GM19351 (cell line): Measurements from ENCODE around the gene FBLN1.
"Not testable (repeated sequence)": the region's sequence is repeated elsewhere in the genome, so short reads cannot be mapped to it uniquely, and the experiment has no call there.

ENCODE experiments used
- ATAC-seq: cut with Tn5 transposase; IDR thresholded peaks from one replicate; pipeline ENCODE4 v1.9.1; 2021; ENCODE audit warnings: mild to moderate bottlenecking, moderate library complexity; ENCODE audit not compliant: unreplicated experiment

The FBLN1 gene

GRCh38 chr22:45475851-45476514 lies 26.7 kb upstream of the FBLN1 start:
- no peak for ATAC-seq

- ATAC-seq = no peak
Observed at GRCh38 chr22:45476814-45477213, 25.9 kb upstream of the FBLN1 start.

- no peak for ATAC-seq
Observed at GRCh38 chr22:45477366-45478107, 25.1 kb upstream of the FBLN1 start.

- no peak for ATAC-seq
Observed at GRCh38 chr22:45478108-45478771, 24.4 kb upstream of the FBLN1 start.

- ATAC-seq = no peak
Observed at GRCh38 chr22:45480717-45481116, 22.0 kb upstream of the FBLN1 start.

GRCh38 chr22:45481661-45482060 lies 21.0 kb upstream of the FBLN1 start:
- ATAC-seq = no peak

GRCh38 chr22:45482169-45482568 lies 20.5 kb upstream of the FBLN1 start:
- ATAC-seq = no peak

GRCh38 chr22:45483319-45483718 lies 19.4 kb upstream of the FBLN1 start:
- no peak for ATAC-seq

- ATAC-seq = no peak
Observed at GRCh38 chr22:45483918-45484499, 18.7 kb upstream of the FBLN1 start.

- ATAC-seq = no peak
Observed at GRCh38 chr22:45484742-45485141, 17.9 kb upstream of the FBLN1 start.

GRCh38 chr22:45485261-45485660 lies 17.4 kb upstream of the FBLN1 start:
- no peak for ATAC-seq

GRCh38 chr22:45488764-45489370 lies 13.8 kb upstream of the FBLN1 start:
- no peak for ATAC-seq

- ATAC-seq = no peak
Observed at GRCh38 chr22:45490836-45491235, 11.8 kb upstream of the FBLN1 start.

- ATAC-seq = no peak
Observed at GRCh38 chr22:45491841-45492240, 10.8 kb upstream of the FBLN1 start.

GRCh38 chr22:45493286-45493771 lies 9.4 kb upstream of the FBLN1 start:
- ATAC-seq = no peak

GRCh38 chr22:45494306-45494705 lies 8.4 kb upstream of the FBLN1 start:
- ATAC-seq = not testable (repeated sequence)

- not testable (repeated sequence) for ATAC-seq
Observed at GRCh38 chr22:45495616-45496015, 7.1 kb upstream of the FBLN1 start.

GRCh38 chr22:45496451-45496941 lies 6.2 kb upstream of the FBLN1 start:
- no peak for ATAC-seq

- no peak for ATAC-seq
Observed at GRCh38 chr22:45497351-45498145, 5.1 kb upstream of the FBLN1 start.

GRCh38 chr22:45499746-45500145 lies 2.9 kb upstream of the FBLN1 start:
- ATAC-seq = no peak
